ENCODE data around the gene ZMYND8. TPM values are rescaled to one million over a fixed set of nuclear protein-coding genes. Genes with fewer than 3 reads are reported as not detected.

The ZMYND8 gene
- total and polyA plus RNA-seq, 10 of the 15 experiments (the other 5 are each of a cell fraction or from before 2014, with no cell fraction given): 12.9 to 54.8 (median 23.1) TPM

DNA sequence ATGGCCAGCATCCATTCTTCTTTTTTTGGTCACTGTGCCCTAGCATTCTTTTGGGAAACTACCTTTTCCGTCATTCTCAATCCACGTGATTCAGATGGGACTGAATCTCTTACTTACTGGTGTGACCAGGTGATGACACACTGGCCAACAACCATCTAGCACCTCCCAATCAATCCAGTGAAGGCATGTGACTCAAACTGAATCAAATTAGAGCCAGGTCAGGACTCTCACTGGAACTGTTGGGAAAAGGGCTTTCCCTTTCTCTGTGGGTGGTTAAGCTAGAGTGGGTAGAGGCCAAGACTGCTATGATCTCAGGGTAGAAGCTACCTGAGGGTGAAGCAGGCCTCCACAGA, 36.2 kb upstream of the ZMYND8 start:
- ChIA-PET SMC1A (ENCODE audit: uncharacterized antibody, unreplicated experiment) (interaction anchor here (0.8 to 3.2 kb wide), 13 partner anchors 9 to 250 kb away, joined by 3 to 16 read pairs (median 4); no protein-coding TSS in a partner anchor), CTCF (interaction anchor here (1.0 to 1.8 kb wide), 5 partner anchors 9 to 227 kb away, joined by 4 to 9 read pairs (median 5); no protein-coding TSS in a partner anchor), RAD21 (ENCODE audit: unreplicated experiment) (interaction anchor here (1.1 to 2.9 kb wide), 5 partner anchors 9 to 114 kb away, joined by 3 to 14 read pairs (median 6); no protein-coding TSS in a partner anchor), POLR2A (interaction anchor here (0.9 to 2.1 kb wide), 4 partner anchors 18 to 134 kb away, joined by 3 to 7 read pairs (median 5); no protein-coding TSS in a partner anchor)
- ATAC-seq (no peak), FAIRE-seq (no peak), DNase-seq (ENCODE audit: low read depth, low spot score) (no peak)
- H3K27me3 ChIP-seq (replicated peaks in 1 of 2; ENCODE audit: control insufficient read depth in 2 of 2, insufficient read depth in 2 of 2, low read length in 1 of 2): no peaks in the 10 kb centered on the region
- in situ Hi-C loops (cut with MboI): no loop called here
- no peak overlapping the region for H3K4me3 ChIP-seq
- H3K27ac ChIP-seq (ENCODE audit: control insufficient read depth, insufficient read depth): peak overlapping the region; percentile 11; the same call in 1 of the 2 replicates
- TF ChIP-seq CREB1 (IDR thresholded peaks at IDR 0.05; ENCODE audit: low read depth) (0 out of 2 replicates have a peak, but pooled peaks have one; percentile 37), SUZ12 (IDR thresholded peaks at IDR 0.05; ENCODE audit: unreplicated experiment) (no peak), ZNF592 (IDR thresholded peaks at IDR 0.05) (no peak)
- 0% methylated on average over 2 of the region's 2 CpGs for WGBS (ENCODE audit: insufficient coverage, insufficient replicate concordance, low lambda C conversion rate, missing lambda C conversion rate)
- H2AFZ ChIP-seq (ENCODE audit: control insufficient read depth, low read depth, low read length): peak overlapping the region; percentile 72
- H3K79me2 ChIP-seq (ENCODE audit: control insufficient read depth, insufficient read depth, low read length): no peaks in the 10 kb centered on the region
- no peaks in the 10 kb centered on the region for H4K20me1 ChIP-seq (ENCODE audit: control insufficient read depth, insufficient read depth)
- H3K9ac ChIP-seq (ENCODE audit: control insufficient read depth, insufficient read depth, low read length): no peak overlapping the region
- peaks cover 4% of the 10 kb centered on the region; the same call in 2 of the 3 replicates for H3K9me3 ChIP-seq (replicated peaks; ENCODE audit: control insufficient read depth, insufficient read depth, low read length)
- H3K36me3 ChIP-seq (ENCODE audit: control insufficient read depth in 2 of 2, insufficient read depth in 2 of 2, low read length in 1 of 2): no peaks in the 10 kb centered on the region; a peak in 2 of 4 replicates
- H3K4me1 ChIP-seq (ENCODE audit: control insufficient read depth, insufficient read depth, low read length): peaks cover 20% of the 10 kb centered on the region
- intact Hi-C loops (cut with micrococcal nuclease; ENCODE audit: unreplicated experiment): no loop called here
- no TSS peak for BruUV-seq (replicated peaks)
- H3K4me2 ChIP-seq (ENCODE audit: control insufficient read depth, insufficient read depth): peak overlapping the region; percentile 39; the same call in 1 of the 2 replicates

Data from GM12878 (cell line).